ENCODE data around the gene SYT17.

DNA sequence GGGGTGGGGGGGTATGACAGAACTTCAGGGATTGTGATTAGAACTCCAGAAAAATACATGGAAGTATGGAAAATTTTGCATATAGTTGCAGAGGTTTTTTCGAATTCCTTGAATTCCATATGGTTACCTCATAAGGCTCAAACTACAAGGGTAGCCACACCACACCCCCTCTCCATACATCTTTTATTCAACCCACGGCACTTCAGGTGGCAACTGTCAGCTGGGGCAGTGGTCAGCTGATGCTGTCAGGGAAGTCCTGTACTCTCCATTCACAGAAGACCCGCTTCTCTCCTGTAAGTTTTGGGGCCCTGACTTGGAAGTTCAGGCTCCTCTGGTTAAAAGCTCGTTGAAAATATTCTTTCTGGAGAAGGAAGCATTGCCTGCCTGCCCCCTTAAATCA, 60.0 kb downstream of the SYT17 start:
- TF ChIP-seq CTCF (IDR thresholded peaks at IDR 0.05; ENCODE audit: low read depth, low read length) (no peak), EZH2phosphoT487 (IDR thresholded peaks at IDR 0.05; ENCODE audit: low read depth) (no peak)

Measured in OCI-LY3 (cell line).